Trophoblast cell (in vitro differentiated cells and primary cell): ENCODE data around the gene KRTAP3-1.

Experiments used
- DNase-seq, 2 donors: peaks; one replicate each; pipeline ENCODE4 v3.0.0-alpha.2; 2016
- H2AFZ ChIP-seq: 2 replicates; pipeline ENCODE4 v1.6.1; 2013; ENCODE audit warnings: low read length, moderate library complexity, mild to moderate bottlenecking; ENCODE audit not compliant: insufficient read depth, poor library complexity
- H2AK5ac ChIP-seq: 2 replicates; pipeline ENCODE4 v1.6.1; 2013; ENCODE audit warnings: mild to moderate bottlenecking, low read length
- H2BK120ac ChIP-seq: 2 replicates; pipeline ENCODE4 v1.6.1; 2013; ENCODE audit warnings: low read length, mild to moderate bottlenecking, moderate library complexity; ENCODE audit not compliant: insufficient read depth, poor library complexity
- H2BK12ac ChIP-seq: 2 replicates; pipeline ENCODE4 v1.6.1; 2013; ENCODE audit warnings: mild to moderate bottlenecking, low read length, moderate library complexity
- H2BK5ac ChIP-seq: 2 replicates; pipeline ENCODE4 v1.6.1; 2013; ENCODE audit warnings: low read length, low read depth, moderate library complexity, mild to moderate bottlenecking; ENCODE audit not compliant: poor library complexity
- H3K14ac ChIP-seq: 2 replicates; pipeline ENCODE4 v1.6.1; 2013; ENCODE audit warnings: mild to moderate bottlenecking, low read length
- H3K18ac ChIP-seq: 2 replicates; pipeline ENCODE4 v1.6.1; 2013; ENCODE audit warnings: mild to moderate bottlenecking, low read length
- H3K23ac ChIP-seq: 2 replicates; pipeline ENCODE4 v1.6.1; 2013; ENCODE audit warnings: low read length
- H3K27ac ChIP-seq: 2 replicates; pipeline ENCODE4 v1.5.1; 2013; ENCODE audit warnings: low read depth, mild to moderate bottlenecking, inconsistent platforms, low read length, moderate library complexity
- H3K27me3 ChIP-seq: 2 replicates; pipeline ENCODE4 v1.6.1; 2013; ENCODE audit warnings: inconsistent platforms, mild to moderate bottlenecking, low read length, moderate library complexity; ENCODE audit not compliant: insufficient read depth
- H3K36me3 ChIP-seq, 2 experiments: 1 replicate in 1 of 2; 2 replicates in 1 of 2; pipeline ENCODE4 v1.6.1; 2013; ENCODE audit warnings: low read length in 2 of 2, mild to moderate bottlenecking in 2 of 2, moderate library complexity in 1 of 2; ENCODE audit not compliant: insufficient read depth in 2 of 2, control insufficient read depth in 1 of 2
- H3K4ac ChIP-seq: 2 replicates; pipeline ENCODE4 v1.6.1; 2013; ENCODE audit warnings: low read depth, mild to moderate bottlenecking, low read length, moderate library complexity
- H3K4me1 ChIP-seq, 2 experiments: 1 replicate in 1 of 2; 2 replicates in 1 of 2; pipeline ENCODE4 v1.6.1; 2013; ENCODE audit warnings: low read length in 2 of 2, mild to moderate bottlenecking in 2 of 2, moderate library complexity in 1 of 2; ENCODE audit not compliant: insufficient read depth in 2 of 2, control insufficient read depth in 1 of 2
- H3K4me2 ChIP-seq: 2 replicates; pipeline ENCODE4 v1.6.1; 2013; ENCODE audit warnings: inconsistent platforms, mild to moderate bottlenecking, low read length, moderate library complexity
- H3K4me3 ChIP-seq: 2 replicates; pipeline ENCODE4 v1.5.1; 2013; ENCODE audit warnings: mild to moderate bottlenecking, low read depth, low read length, inconsistent platforms
- H3K79me1 ChIP-seq: one replicate; pipeline ENCODE4 v1.6.1; 2013; ENCODE audit warnings: low read length
- H3K79me2 ChIP-seq: 2 replicates; pipeline ENCODE4 v1.6.1; 2013; ENCODE audit warnings: low read length, mild to moderate bottlenecking; ENCODE audit not compliant: control insufficient read depth, insufficient read depth, poor library complexity
- H3K9ac ChIP-seq: 2 replicates; pipeline ENCODE4 v1.6.1; 2013; ENCODE audit warnings: mild to moderate bottlenecking, low read length
- H3K9me3 ChIP-seq: 2 replicates; pipeline ENCODE4 v1.6.1; 2013; ENCODE audit warnings: low read depth, mild to moderate bottlenecking, control low read depth, inconsistent platforms, low read length; ENCODE audit not compliant: insufficient read depth
- H4K12ac ChIP-seq: 2 replicates; pipeline ENCODE4 v1.6.1; 2013; ENCODE audit warnings: low read depth, mild to moderate bottlenecking, low read length, moderate library complexity
- H4K8ac ChIP-seq: 2 replicates; pipeline ENCODE4 v1.6.1; 2013; ENCODE audit warnings: low read depth, mild to moderate bottlenecking, low read length, moderate library complexity
- H4K91ac ChIP-seq: one replicate; pipeline ENCODE4 v1.6.1; 2013; ENCODE audit warnings: low read depth, mild to moderate bottlenecking, low read length, moderate library complexity
- WGBS: extraction: QIAGEN DNeasy Blood & Tissue Kit; methylation state at CpG from one replicate; pipeline ENCODE4 v1.1.7; 2013; ENCODE audit warnings: missing lambda C conversion rate; ENCODE audit not compliant: insufficient read length, insufficient coverage; ENCODE audit errors: extremely low coverage; 5-methylcytosine and 5-hydroxymethylcytosine counted together

Gene KRTAP3-1

DNA sequence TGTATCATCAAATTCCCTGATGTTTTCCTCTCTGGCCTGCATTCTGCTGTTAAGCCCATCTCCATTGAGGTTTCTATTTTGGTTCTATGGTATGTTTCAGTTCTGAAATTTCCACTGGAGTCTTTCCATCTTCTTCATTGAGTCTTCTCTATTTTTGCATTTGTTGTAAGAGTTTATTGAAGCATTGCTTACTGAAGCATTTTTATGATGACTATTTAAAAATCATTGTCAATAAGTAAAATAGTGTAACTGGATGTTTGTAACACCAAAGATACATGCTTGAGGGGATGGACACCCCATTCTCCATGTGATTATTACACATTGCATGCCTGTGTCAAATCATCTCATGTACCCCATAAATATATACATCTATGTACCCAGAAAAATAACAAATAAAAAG is 33.4 kb downstream of the KRTAP3-1 start:
- H3K79me1 ChIP-seq = peaks cover 3% of the 10 kb centered on the region
- H3K9me3 ChIP-seq = no peaks in the 10 kb centered on the region
- no peak overlapping the region for H3K18ac ChIP-seq
- H3K14ac ChIP-seq = no peak overlapping the region
- no peaks in the 10 kb centered on the region for H3K36me3 ChIP-seq
- no peak overlapping the region for H3K4ac ChIP-seq
- H2AK5ac ChIP-seq = no peak overlapping the region
- H3K23ac ChIP-seq = no peak overlapping the region
- H2BK5ac ChIP-seq = no peak overlapping the region
- H4K91ac ChIP-seq = no peak overlapping the region
- no peak overlapping the region for H3K27ac ChIP-seq
- no peak overlapping the region for H3K4me2 ChIP-seq
- no peak for DNase-seq
- no peak overlapping the region for H2AFZ ChIP-seq
- no peaks in the 10 kb centered on the region for H3K79me2 ChIP-seq
- H2BK12ac ChIP-seq = no peak overlapping the region
- no peak overlapping the region for H3K4me3 ChIP-seq
- H3K4me1 ChIP-seq = peaks cover 6 to 11% of the 10 kb centered on the region in 2 experiments
- no peaks in the 10 kb centered on the region for H3K27me3 ChIP-seq
- H4K12ac ChIP-seq = no peak overlapping the region
- no peak overlapping the region for H4K8ac ChIP-seq
- H3K9ac ChIP-seq = no peak overlapping the region
- H2BK120ac ChIP-seq = no peak overlapping the region

DNA sequence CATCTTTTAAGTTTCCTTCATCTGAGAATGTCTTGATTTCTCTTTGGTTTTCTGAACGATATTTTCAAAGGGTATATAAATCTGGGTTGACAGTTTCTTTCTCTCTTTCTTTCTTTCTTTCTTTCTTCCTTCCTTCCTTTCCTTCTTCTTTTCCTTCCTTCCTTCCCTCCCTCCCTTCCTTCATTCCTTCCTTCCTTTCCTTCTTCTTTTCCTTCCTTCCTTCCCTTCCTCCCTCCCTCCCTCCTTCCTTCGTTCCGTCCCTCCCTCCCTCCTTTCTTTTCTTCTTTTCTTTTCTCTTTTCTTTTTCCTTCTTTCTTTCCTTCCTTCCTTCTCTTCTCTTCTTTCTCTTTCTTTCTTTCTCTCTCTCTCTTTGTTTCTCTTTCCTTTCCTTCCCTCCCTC is 34.6 kb downstream of the KRTAP3-1 start:
- H3K4me2 ChIP-seq = no peak overlapping the region
- no peak overlapping the region for H3K18ac ChIP-seq
- peaks cover 4 to 7% of the 10 kb centered on the region in 2 experiments for H3K4me1 ChIP-seq
- no peak overlapping the region for H2BK120ac ChIP-seq
- no peak overlapping the region for H3K23ac ChIP-seq
- no peak overlapping the region for H3K4ac ChIP-seq
- H3K27ac ChIP-seq = no peak overlapping the region
- no CpG with 5 or more reads among the region's 3 CpGs for WGBS
- H3K79me1 ChIP-seq = peaks cover 3% of the 10 kb centered on the region
- no peaks in the 10 kb centered on the region for H3K36me3 ChIP-seq
- no peak overlapping the region for H4K91ac ChIP-seq
- no peak overlapping the region for H3K9ac ChIP-seq
- no peak overlapping the region for H2BK5ac ChIP-seq
- no peak for DNase-seq
- no peak overlapping the region for H4K12ac ChIP-seq
- no peak overlapping the region for H4K8ac ChIP-seq
- H3K4me3 ChIP-seq = no peak overlapping the region
- no peak overlapping the region for H3K14ac ChIP-seq
- no peaks in the 10 kb centered on the region for H3K79me2 ChIP-seq
- no peak overlapping the region for H2AK5ac ChIP-seq
- no peaks in the 10 kb centered on the region for H3K27me3 ChIP-seq
- H3K9me3 ChIP-seq = no peaks in the 10 kb centered on the region
- H2AFZ ChIP-seq = no peak overlapping the region
- no peak overlapping the region for H2BK12ac ChIP-seq

DNA sequence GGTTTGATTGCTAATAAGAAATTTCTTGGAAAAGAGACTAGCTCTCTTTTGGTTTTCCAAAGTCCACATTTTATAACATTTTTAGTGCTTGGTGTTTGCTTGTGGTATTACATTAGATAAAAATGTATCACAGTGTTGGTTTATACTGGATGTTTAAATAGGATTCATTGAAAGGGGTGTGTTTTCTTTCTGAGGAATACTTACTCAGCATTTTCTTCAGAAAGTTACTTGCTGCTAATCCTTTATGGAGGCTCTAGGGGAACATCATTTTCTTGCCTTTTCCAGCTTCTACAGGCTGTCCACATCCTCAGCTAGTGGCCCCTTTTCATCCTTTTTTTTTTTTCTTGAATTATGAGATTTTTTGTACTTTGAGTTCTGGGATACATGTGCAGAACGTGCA is 41.3 kb downstream of the KRTAP3-1 start:
- Histone ChIP-seq H2AFZ (no peak overlapping the region), H3K36me3 (no peaks in the 10 kb centered on the region), H4K12ac (no peak overlapping the region), H3K4me2 (no peak overlapping the region), H3K27me3 (no peaks in the 10 kb centered on the region), H2BK120ac (no peak overlapping the region), H3K14ac (no peak overlapping the region), H2BK12ac (no peak overlapping the region), H3K4me3 (no peak overlapping the region), H3K18ac (no peak overlapping the region), H3K23ac (no peak overlapping the region), H3K4ac (no peak overlapping the region), H2AK5ac (no peak overlapping the region), H3K79me1 (no peaks in the 10 kb centered on the region), H3K9me3 (no peaks in the 10 kb centered on the region), H3K27ac (no peak overlapping the region), H3K79me2 (no peaks in the 10 kb centered on the region), H3K4me1 (no peaks in the 10 kb centered on the region), H4K91ac (no peak overlapping the region), H2BK5ac (no peak overlapping the region), H3K9ac (no peak overlapping the region), H4K8ac (no peak overlapping the region)
- whole genome bisulfite sequencing = no CpG with 5 or more reads among the region's 1 CpG
- no peak for DNase-seq

DNA sequence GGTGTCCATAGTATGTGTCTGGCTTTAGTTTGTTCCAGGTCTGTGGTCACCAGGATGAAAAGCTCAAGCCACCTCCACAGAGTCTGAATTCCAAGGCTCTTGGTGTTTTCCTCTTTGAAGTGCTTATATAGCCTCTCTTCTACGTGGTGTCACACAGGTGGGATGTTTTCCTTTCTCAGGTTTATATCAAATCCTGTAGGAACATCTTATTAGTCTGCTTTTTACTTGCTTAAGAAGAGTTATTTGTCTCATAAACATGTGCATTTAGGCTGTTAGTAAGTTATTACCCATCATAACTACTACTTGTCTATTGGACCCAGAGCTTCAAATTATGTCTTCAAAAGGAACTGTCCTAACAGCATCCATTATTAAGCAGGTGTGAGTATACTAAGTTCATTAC is 42.1 kb downstream of the KRTAP3-1 start, which contains the start of gene KRT39:
Gene KRT39, minus strand, starts transcription at position 101 of the 400 bp plus-strand sequence. Its CDS starts 92 bp downstream, at position 9.
- H3K27me3 ChIP-seq = no peaks in the 10 kb centered on the region
- no peak within 1 kb of the TSS for H4K91ac ChIP-seq
- H2AK5ac ChIP-seq = no peak within 1 kb of the TSS
- H2BK120ac ChIP-seq = no peak within 1 kb of the TSS
- H3K9me3 ChIP-seq = no peaks in the 10 kb centered on the region
- DNase-seq = no peak
- no peaks in the 10 kb centered on the region for H3K79me2 ChIP-seq
- no peak within 1 kb of the TSS for H3K4me2 ChIP-seq
- no peak within 1 kb of the TSS for H2BK12ac ChIP-seq
- no peak within 1 kb of the TSS for H3K9ac ChIP-seq
- H3K27ac ChIP-seq = no peak within 1 kb of the TSS
- H3K4me3 ChIP-seq = no peak within 1 kb of the TSS
- no peak within 1 kb of the TSS for H3K4ac ChIP-seq
- no peaks in the 10 kb centered on the region for H3K79me1 ChIP-seq
- no peak within 1 kb of the TSS for H3K14ac ChIP-seq
- H3K23ac ChIP-seq = no peak within 1 kb of the TSS
- no peak within 1 kb of the TSS for H4K12ac ChIP-seq
- H2BK5ac ChIP-seq = no peak within 1 kb of the TSS
- no peak within 1 kb of the TSS for H3K18ac ChIP-seq
- no peaks in the 10 kb centered on the region for H3K4me1 ChIP-seq
- no peak within 1 kb of the TSS for H2AFZ ChIP-seq
- no peak within 1 kb of the TSS for H4K8ac ChIP-seq
- no CpG with 5 or more reads among the region's 1 CpG for WGBS
- no peaks in the 10 kb centered on the region for H3K36me3 ChIP-seq
